Breast epithelium (tissue), 3 donors: ENCODE data around the gene RGMA.

Experiments used
- POLR2A ChIP-seq: fragments of 450-650 bp; IDR thresholded peaks from one replicate; pipeline ENCODE4 v1.6.1; 2016; ENCODE audit warnings: antibody characterized with exemption, mild to moderate bottlenecking, moderate library complexity
- TF ChIP-seq, protein P1 (sequence below), 3 donors: fragments of 450-650 bp; IDR thresholded peaks; one replicate each; pipeline ENCODE4 v1.5.1; 2016 to 2017; ENCODE audit warnings: antibody characterized with exemption in 3 of 3, mild to moderate bottlenecking in 3 of 3, moderate library complexity in 3 of 3

DNA sequence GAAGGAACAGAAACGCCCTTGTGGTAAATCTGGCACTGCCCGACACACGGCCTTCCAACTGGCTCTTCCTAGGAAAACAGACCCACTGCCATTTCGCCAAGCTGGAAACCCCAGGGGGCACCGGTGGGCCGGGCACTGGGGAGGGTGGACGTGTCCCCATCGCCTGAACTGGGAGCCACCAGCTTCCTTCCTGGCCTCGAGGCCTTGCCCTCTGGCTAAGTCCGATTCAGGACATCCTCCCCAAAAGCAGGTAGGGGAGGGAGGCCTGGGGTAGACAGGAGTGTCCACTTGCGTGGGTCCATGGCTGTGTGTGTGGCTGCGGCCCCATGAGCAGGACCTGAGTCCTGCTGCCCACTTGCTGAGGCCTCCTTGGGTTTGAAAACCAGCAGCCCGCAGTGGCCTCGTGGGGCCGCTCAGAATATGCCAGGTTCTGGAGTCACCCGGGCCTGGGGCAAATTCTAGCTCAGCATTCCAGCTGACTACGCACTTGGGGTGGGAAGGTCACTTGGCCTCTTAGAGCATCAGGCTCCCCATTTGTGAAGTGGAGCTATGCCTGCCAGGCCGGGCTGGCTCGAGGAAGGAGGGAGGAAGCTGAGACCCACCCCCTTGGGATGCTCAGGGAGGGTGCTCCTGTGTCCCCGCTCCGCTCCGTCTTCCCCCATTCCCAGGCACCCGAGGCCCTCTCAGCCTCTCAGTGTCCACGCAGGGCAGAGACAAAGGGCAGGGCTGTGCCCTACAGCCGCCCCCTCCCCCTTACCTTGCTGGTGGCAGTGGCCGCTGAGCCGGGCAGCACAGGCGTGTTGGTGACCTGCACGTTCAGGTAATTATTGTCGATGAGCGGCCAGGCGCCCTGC lies 37.5 kb downstream of the RGMA start:
- TF ChIP-seq, protein P1, sequence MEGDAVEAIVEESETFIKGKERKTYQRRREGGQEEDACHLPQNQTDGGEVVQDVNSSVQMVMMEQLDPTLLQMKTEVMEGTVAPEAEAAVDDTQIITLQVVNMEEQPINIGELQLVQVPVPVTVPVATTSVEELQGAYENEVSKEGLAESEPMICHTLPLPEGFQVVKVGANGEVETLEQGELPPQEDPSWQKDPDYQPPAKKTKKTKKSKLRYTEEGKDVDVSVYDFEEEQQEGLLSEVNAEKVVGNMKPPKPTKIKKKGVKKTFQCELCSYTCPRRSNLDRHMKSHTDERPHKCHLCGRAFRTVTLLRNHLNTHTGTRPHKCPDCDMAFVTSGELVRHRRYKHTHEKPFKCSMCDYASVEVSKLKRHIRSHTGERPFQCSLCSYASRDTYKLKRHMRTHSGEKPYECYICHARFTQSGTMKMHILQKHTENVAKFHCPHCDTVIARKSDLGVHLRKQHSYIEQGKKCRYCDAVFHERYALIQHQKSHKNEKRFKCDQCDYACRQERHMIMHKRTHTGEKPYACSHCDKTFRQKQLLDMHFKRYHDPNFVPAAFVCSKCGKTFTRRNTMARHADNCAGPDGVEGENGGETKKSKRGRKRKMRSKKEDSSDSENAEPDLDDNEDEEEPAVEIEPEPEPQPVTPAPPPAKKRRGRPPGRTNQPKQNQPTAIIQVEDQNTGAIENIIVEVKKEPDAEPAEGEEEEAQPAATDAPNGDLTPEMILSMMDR (IDR thresholded peaks at IDR 0.05) = no peak
- no peak for TF ChIP-seq POLR2A
